H1 (cell line): ENCODE results near the gene PI4KA. TPM values are rescaled to one million over a fixed set of nuclear protein-coding genes. Genes with fewer than 3 reads are reported as not detected.

Experiments used
- CTCF ChIA-PET: fragments of 300-600 bp; sonication (Branson Sonifier 250); formaldehyde crosslinking; loops from one replicate; lab custom pipeline; 2021; ENCODE audit not compliant: partially characterized antibody; lab: Charles Lee
- POLR2A ChIA-PET: fragments of 300-600 bp; sonication (Branson Sonifier 250); formaldehyde crosslinking; loops from one replicate; lab custom pipeline; 2021; ENCODE audit warnings: inconsistent platforms; ENCODE audit not compliant: partially characterized antibody; lab: Charles Lee
- DNase-seq, 2 experiments: peaks; one replicate each; pipeline versions ENCODE4 v3.0.0 to v3.0.0-alpha.2; 2010 to 2022; ENCODE audit warnings: low spot score in 2 of 2, low read depth in 1 of 2, mixed read lengths in 1 of 2
- FAIRE-seq: peaks from 2 replicates; lab custom pipeline; 2011; peaks lifted over from hg19 to GRCh38; lab: Jason Lieb, UNC
- H2AFZ ChIP-seq: 2 replicates; pipeline ENCODE4 v1.8.1; 2012; ENCODE audit warnings: low read length, inconsistent platforms
- H2AK5ac ChIP-seq: 2 replicates; pipeline ENCODE4 v1.6.1; 2013; ENCODE audit warnings: low read depth, low read length
- H2BK120ac ChIP-seq: replicated peaks from 2 replicates; pipeline ENCODE3; 2013; ENCODE audit warnings: low read depth, low read length, inconsistent platforms
- H2BK12ac ChIP-seq: 2 replicates; pipeline ENCODE4 v1.6.1; 2013; ENCODE audit warnings: low read depth, low read length
- H2BK15ac ChIP-seq: 2 replicates; pipeline ENCODE4 v1.6.1; 2013; ENCODE audit warnings: low read length
- H2BK20ac ChIP-seq: 2 replicates; pipeline ENCODE4 v1.6.1; 2013; ENCODE audit warnings: low read length
- H2BK5ac ChIP-seq: 2 replicates; pipeline ENCODE4 v1.6.1; 2013; ENCODE audit warnings: low read depth, low read length
- H3K14ac ChIP-seq: 2 replicates; pipeline ENCODE4 v1.6.1; 2013; ENCODE audit warnings: inconsistent platforms; ENCODE audit not compliant: insufficient read length
- H3K18ac ChIP-seq: 2 replicates; pipeline ENCODE4 v1.6.1; 2013; ENCODE audit warnings: low read length; ENCODE audit errors: extremely low read depth
- H3K23ac ChIP-seq: 2 replicates; pipeline ENCODE4 v1.6.1; 2013; ENCODE audit warnings: inconsistent platforms; ENCODE audit not compliant: insufficient read length
- H3K23me2 ChIP-seq: 2 replicates; pipeline ENCODE4 v1.6.1; 2013; ENCODE audit warnings: low read depth, low read length
- H3K27ac ChIP-seq: 2 replicates; pipeline ENCODE4 v1.6.1; 2011; ENCODE audit warnings: low read depth, low read length, inconsistent platforms
- H3K27me3 ChIP-seq, 4 experiments: replicated peaks in 1 of 4; 1 replicate in 1 of 4; 2 replicates in 3 of 4; pipeline versions ENCODE4 v1.6.1 to v1.8.1; 2011 to 2013; ENCODE audit warnings: low read length in 3 of 4, mild to moderate bottlenecking in 3 of 4, inconsistent platforms in 2 of 4, mixed read lengths in 2 of 4, moderate library complexity in 1 of 4; ENCODE audit not compliant: control insufficient read depth in 3 of 4, insufficient read depth in 3 of 4; ENCODE audit errors: extremely low read depth in 1 of 4
- H3K36me3 ChIP-seq, 4 experiments: 2 replicates each; pipeline versions ENCODE4 v1.6.1 to v1.8.1; 2011 to 2013; ENCODE audit warnings: mild to moderate bottlenecking in 4 of 4, low read length in 3 of 4, moderate library complexity in 2 of 4, control low read depth in 1 of 4, inconsistent platforms in 1 of 4; ENCODE audit not compliant: insufficient read depth in 4 of 4, control insufficient read depth in 2 of 4
- H3K4ac ChIP-seq: replicated peaks from 2 replicates; pipeline ENCODE3; 2013; ENCODE audit warnings: low read length, low read depth, mixed read lengths, inconsistent platforms; ENCODE audit not compliant: insufficient read length
- H3K4me1 ChIP-seq, 4 experiments: replicated peaks in 1 of 4; 1 replicate in 1 of 4; 2 replicates in 3 of 4; pipeline versions ENCODE4 v1.6.1 to v1.8.1; 2011 to 2013; ENCODE audit warnings: low read length in 3 of 4, inconsistent platforms in 2 of 4, mixed read lengths in 1 of 4; ENCODE audit not compliant: insufficient read depth in 4 of 4, control insufficient read depth in 3 of 4
- H3K4me2 ChIP-seq, 2 experiments: 2 replicates each; pipeline versions ENCODE4 v1.6.1 to v1.8.1; 2011 to 2013; ENCODE audit warnings: low read depth in 2 of 2, low read length in 2 of 2, control low read depth in 1 of 2, inconsistent platforms in 1 of 2, mild to moderate bottlenecking in 1 of 2; ENCODE audit not compliant: insufficient read depth in 1 of 2
- H3K4me3 ChIP-seq, 4 experiments: fragments of 200-600, 300-600 bp in 1 of 4; sonication (generic), shearing (Covaris generic), sonication (Bioruptor Twin) in 1 of 4; 2 replicates each; pipeline versions ENCODE4 v1.5.1 to v1.8.1; 2011 to 2016; ENCODE audit warnings: low read length in 4 of 4, low read depth in 3 of 4, control low read depth in 2 of 4, inconsistent platforms in 2 of 4, mild to moderate bottlenecking in 2 of 4, mixed read lengths in 1 of 4, moderate library complexity in 1 of 4; ENCODE audit not compliant: insufficient read depth in 2 of 4; ENCODE audit errors: extremely low read depth in 1 of 4
- H3K56ac ChIP-seq: replicated peaks from 2 replicates; pipeline ENCODE3; 2013; ENCODE audit warnings: low read depth, mild to moderate bottlenecking, mixed read lengths, low read length, inconsistent platforms; ENCODE audit not compliant: insufficient read length
- H3K79me1 ChIP-seq: 2 replicates; pipeline ENCODE4 v1.6.1; 2013; ENCODE audit warnings: low read depth, low read length, control low read depth
- H3K79me2 ChIP-seq, 2 experiments: 2 replicates each; pipeline versions ENCODE4 v1.6.1 to v1.8.1; 2012 to 2013; ENCODE audit warnings: low read length in 2 of 2, mild to moderate bottlenecking in 2 of 2, inconsistent platforms in 1 of 2; ENCODE audit not compliant: insufficient read depth in 2 of 2, control insufficient read depth in 1 of 2
- H3K9ac ChIP-seq, 4 experiments: replicated peaks in 1 of 4; 1 replicate in 1 of 4; 2 replicates in 3 of 4; pipeline versions ENCODE4 v1.6.1 to v1.8.1; 2011 to 2013; ENCODE audit warnings: low read depth in 3 of 4, low read length in 3 of 4, control low read depth in 2 of 4, mild to moderate bottlenecking in 2 of 4, moderate library complexity in 2 of 4, inconsistent platforms in 1 of 4; ENCODE audit errors: extremely low read depth in 1 of 4
- H3K9me3 ChIP-seq, 2 experiments: 2 replicates each; pipeline versions ENCODE4 v1.6.1 to v1.8.1; 2012 to 2013; ENCODE audit warnings: mild to moderate bottlenecking in 2 of 2, moderate library complexity in 2 of 2, control low read depth in 1 of 2, inconsistent platforms in 1 of 2, low read depth in 1 of 2, low read length in 1 of 2, mixed read lengths in 1 of 2; ENCODE audit not compliant: insufficient read depth in 2 of 2
- H4K20me1 ChIP-seq, 2 experiments: replicated peaks in 1 of 2; 2 replicates each; pipeline versions ENCODE3 to v1.8.1; 2011 to 2013; ENCODE audit warnings: inconsistent platforms in 2 of 2, low read length in 2 of 2, mild to moderate bottlenecking in 1 of 2; ENCODE audit not compliant: insufficient read depth in 2 of 2, control insufficient read depth in 1 of 2
- H4K5ac ChIP-seq: 2 replicates; pipeline ENCODE4 v1.6.1; 2013; ENCODE audit warnings: low read length, low read depth, mixed read lengths, inconsistent platforms; ENCODE audit not compliant: insufficient read length
- H4K8ac ChIP-seq: 2 replicates; pipeline ENCODE4 v1.8.0; 2013; ENCODE audit warnings: mild to moderate bottlenecking, moderate library complexity, low read length, inconsistent platforms; ENCODE audit not compliant: insufficient read depth; ENCODE audit errors: extremely low read depth
- H4K91ac ChIP-seq: replicated peaks from 2 replicates; pipeline ENCODE3; 2013; ENCODE audit warnings: low read length, mixed read lengths, inconsistent platforms; ENCODE audit not compliant: insufficient read length
- ATF2 ChIP-seq: IDR thresholded peaks from 2 replicates; pipeline ENCODE4 v1.6.1; 2012; ENCODE audit warnings: low read length, inconsistent platforms
- ATF3 ChIP-seq: IDR thresholded peaks from 2 replicates; pipeline ENCODE4 v1.6.1; 2011; ENCODE audit warnings: low read depth, mild to moderate bottlenecking, low read length; ENCODE audit not compliant: insufficient read depth
- CHD2 ChIP-seq: IDR thresholded peaks from 2 replicates; pipeline ENCODE4 v1.6.1; 2012; ENCODE audit warnings: low read length, improper control_type of control experiment
- EZH2 ChIP-seq: fragments of 200-600 bp; sonication (generic); IDR thresholded peaks from 2 replicates; pipeline ENCODE4 v1.7.1; 2012; ENCODE audit warnings: low read depth, mild to moderate bottlenecking, moderate library complexity, low read length, inconsistent platforms; ENCODE audit not compliant: severe bottlenecking
- FOSL1 ChIP-seq: IDR thresholded peaks from 2 replicates; pipeline ENCODE4 v1.6.1; 2011; ENCODE audit warnings: mild to moderate bottlenecking, low read depth, low read length, moderate library complexity; ENCODE audit not compliant: insufficient read depth
- HDAC2 ChIP-seq, 2 experiments: fragments of 300-600 bp in 1 of 2; sonication (generic) in 1 of 2; IDR thresholded peaks; 2 replicates each; pipeline ENCODE4 v1.6.1; 2011 to 2012; ENCODE audit warnings: low read depth in 2 of 2, low read length in 2 of 2, mild to moderate bottlenecking in 2 of 2, moderate library complexity in 2 of 2, borderline replicate concordance in 1 of 2, inconsistent platforms in 1 of 2
- MAFK ChIP-seq: IDR thresholded peaks from 2 replicates; pipeline ENCODE4 v1.6.1; 2012; ENCODE audit warnings: low read depth, mild to moderate bottlenecking, improper control_type of control experiment, low read length
- NANOG ChIP-seq: IDR thresholded peaks from 2 replicates; pipeline ENCODE4 v1.6.1; 2011; ENCODE audit warnings: low read length, low read depth, mild to moderate bottlenecking, inconsistent platforms; ENCODE audit not compliant: insufficient read depth, poor library complexity, severe bottlenecking
- POLR2AphosphoS5 ChIP-seq: IDR thresholded peaks from 2 replicates; pipeline ENCODE4 v1.6.1; 2011; ENCODE audit warnings: low read depth, low read length
- SP1 ChIP-seq: IDR thresholded peaks from 2 replicates; pipeline ENCODE4 v1.6.1; 2011; ENCODE audit warnings: low read depth, low read length
- SP2 ChIP-seq: IDR thresholded peaks from 2 replicates; pipeline ENCODE4 v1.6.1; 2012; ENCODE audit warnings: mild to moderate bottlenecking, low read length, inconsistent platforms
- TBP ChIP-seq: IDR thresholded peaks from 2 replicates; pipeline ENCODE4 v1.6.1; 2011; ENCODE audit warnings: low read depth, low read length, improper control_type of control experiment
- WGBS, 2 experiments: shearing (Covaris generic) in 1 of 2; methylation state at CpG; one replicate each; pipeline versions ENCODE4 v1.1.6 to v1.1.7; 2013 to 2015; ENCODE audit warnings: low lambda C conversion rate in 2 of 2, mixed read lengths in 2 of 2, inconsistent platforms in 1 of 2, low coverage in 1 of 2, missing lambda C conversion rate in 1 of 2; ENCODE audit not compliant: insufficient replicate concordance in 2 of 2, insufficient coverage in 1 of 2, insufficient read length in 1 of 2; ENCODE audit errors: extremely low coverage in 1 of 2, missing lambda C conversion rate in 1 of 2; 5-methylcytosine and 5-hydroxymethylcytosine counted together
- polyA plus RNA-seq, 7 experiments: library from polyadenylated mRNA; depleted of rRNA in 3 of 7; stranded (reverse) in 5 of 7; unstranded in 2 of 7; fragments of >200 nt in 5 of 7; fragments of 200-250 nt in 2 of 7; gene quantifications; 1 replicate in 5 of 7; 2 replicates in 1 of 7; 4 replicates in 1 of 7; pipeline versions ENCODE4 v1.2.1 to v1.2.3, GENCODE V29; 2011 to 2013; ENCODE audit warnings: missing spikeins in 2 of 7, mixed read lengths in 2 of 7
- total RNA-seq: library from RNA; stranded (reverse); fragmentation: NEBNext Ultra II Directional; extraction: Animal tissue kit (Norgen Biotek cat#: 25700); gene quantifications from 2 replicates; pipeline ENCODE4 v1.2.1, GENCODE V29; 2021

Gene PI4KA
- total and polyA plus RNA-seq, 2 of the 8 experiments (the other 6 are each of a cell fraction or from before 2014, with no cell fraction given): 22.5 to 37.7 TPM

GRCh38 chr22:20766530-20766929, 92.1 kb downstream of the PI4KA start:
- DNase-seq (no peak), FAIRE-seq (no peak)
- H2BK20ac ChIP-seq: no peak overlapping the region
- peaks cover 0 to 8% (median 3%) of the 10 kb centered on the region in 4 experiments; a peak in 4 of 8 replicates for H3K36me3 ChIP-seq
- ChIA-PET POLR2A (interaction anchor here (0.6 kb wide), 1 partner anchor 236 kb away, joined by 3 read pairs; no protein-coding TSS in a partner anchor), CTCF (interaction anchor here (1.1 to 1.8 kb wide), 4 partner anchors 8 to 27 kb away, joined by 3 to 5 read pairs (median 4); no protein-coding TSS in a partner anchor)
- H4K91ac ChIP-seq: no peak overlapping the region
- H2AFZ ChIP-seq: no peak overlapping the region
- H3K14ac ChIP-seq: no peak overlapping the region
- no peak overlapping the region for H3K18ac ChIP-seq
- no peaks in the 10 kb centered on the region for H3K27me3 ChIP-seq
- no peak overlapping the region for H2BK120ac ChIP-seq
- no peak overlapping the region for H3K4me2 ChIP-seq
- H4K8ac ChIP-seq: no peak overlapping the region
- no peaks in the 10 kb centered on the region for H3K9me3 ChIP-seq
- no peak overlapping the region for H3K27ac ChIP-seq
- H3K79me1 ChIP-seq: no peaks in the 10 kb centered on the region
- H3K4ac ChIP-seq: no peak overlapping the region
- H3K4me3 ChIP-seq: no peak overlapping the region
- H2BK12ac ChIP-seq: no peak overlapping the region
- H2BK15ac ChIP-seq: no peak overlapping the region
- no peaks in the 10 kb centered on the region for H3K79me2 ChIP-seq
- H3K9ac ChIP-seq: no peak overlapping the region
- no peaks in the 10 kb centered on the region for H3K4me1 ChIP-seq
- peaks cover 2 to 4% of the 10 kb centered on the region in 2 experiments for H4K20me1 ChIP-seq
- H2AK5ac ChIP-seq: no peak overlapping the region
- H3K23ac ChIP-seq: no peak overlapping the region
- WGBS, 2 experiments: 96% methylated on average over 7 of the region's 7 CpGs; no CpG with 5 or more reads in 1 of the 2 experiments
- H4K5ac ChIP-seq: no peak overlapping the region
- no peaks in the 10 kb centered on the region for H3K23me2 ChIP-seq
- H3K56ac ChIP-seq: no peak overlapping the region
- no peak overlapping the region for H2BK5ac ChIP-seq
- TF ChIP-seq ATF2 (no peak), POLR2AphosphoS5 (no peak), CHD2 (no peak), MAFK (no peak), FOSL1 (no peak), NANOG (no peak), SP1 (no peak), HDAC2 (IDR thresholded peaks at IDR 0.05; ENCODE audit: borderline replicate concordance in 1 of 2, low read depth in 2 of 2, low read length in 2 of 2) (no peak), SP2 (no peak), ATF3 (no peak), TBP (no peak), EZH2 (no peak)
